IPS-15b (cell line): ENCODE measurements around the gene PPP2R5B.

Experiments used
- H3K27me3 ChIP-seq: one replicate; pipeline ENCODE4 v1.6.1; 2013; ENCODE audit warnings: low read length; ENCODE audit not compliant: control insufficient read depth, insufficient read depth
- H3K36me3 ChIP-seq: one replicate; pipeline ENCODE4 v1.6.1; 2013; ENCODE audit warnings: low read length; ENCODE audit not compliant: control insufficient read depth, insufficient read depth
- H3K4me1 ChIP-seq: one replicate; pipeline ENCODE4 v1.6.1; 2013; ENCODE audit warnings: mild to moderate bottlenecking, low read length; ENCODE audit not compliant: control insufficient read depth, insufficient read depth
- H3K4me3 ChIP-seq: one replicate; pipeline ENCODE4 v1.5.1; 2013; ENCODE audit warnings: low read depth, low read length
- H3K9ac ChIP-seq: one replicate; pipeline ENCODE4 v1.6.1; 2013; ENCODE audit warnings: low read depth, mild to moderate bottlenecking, low read length
- H3K9me3 ChIP-seq: one replicate; pipeline ENCODE4 v1.6.1; 2013; ENCODE audit warnings: mild to moderate bottlenecking, low read length; ENCODE audit not compliant: control insufficient read depth, insufficient read depth

Gene PPP2R5B

DNA sequence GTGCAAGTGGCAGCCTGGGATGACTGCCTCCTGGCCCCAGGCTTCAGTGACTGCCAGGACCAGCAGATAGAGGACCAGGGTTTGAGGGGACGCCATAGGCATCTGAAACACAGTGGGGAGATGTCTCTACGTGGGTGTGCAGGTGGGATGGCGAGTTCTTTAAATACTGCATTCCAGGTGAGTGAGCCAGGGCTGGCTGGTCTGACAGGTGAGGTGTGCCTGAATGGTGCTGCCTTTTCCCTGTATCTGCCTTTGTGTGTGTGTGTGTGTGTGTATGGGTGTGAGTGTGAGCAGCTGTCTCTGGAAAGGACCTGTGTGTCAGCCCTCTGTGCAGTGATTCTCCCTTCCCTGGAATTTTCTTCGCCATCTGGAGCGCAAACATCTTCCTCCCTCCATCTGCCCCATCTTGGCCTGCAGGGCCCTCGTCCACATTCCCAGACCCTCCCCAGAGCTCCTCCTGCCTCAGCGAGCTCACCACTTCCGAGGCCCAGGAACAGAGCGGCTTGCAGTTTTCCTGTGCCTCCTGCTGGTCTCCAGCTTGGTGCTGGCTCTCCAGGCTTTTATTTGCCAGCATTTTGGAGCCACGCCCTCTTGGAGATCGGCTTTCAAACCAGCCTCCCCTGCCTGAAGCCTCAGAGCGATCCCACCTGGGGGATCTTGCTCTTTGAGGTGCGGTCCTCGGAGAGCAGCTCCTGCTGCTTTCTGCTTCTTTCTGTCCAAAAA lies 11.0 kb downstream of the PPP2R5B start, which contains the start of gene GPHA2:
TSS of gene GPHA2 (minus strand) at position 535 of the 723 bp plus-strand sequence. CDS start at position 102, 433 bp downstream.
- no peak within 1 kb of the TSS for H3K4me3 ChIP-seq
- H3K4me1 ChIP-seq: peaks cover 8% of the 10 kb centered on the region
- H3K9me3 ChIP-seq: no peaks in the 10 kb centered on the region
- peaks cover 2% of the 10 kb centered on the region for H3K27me3 ChIP-seq
- H3K36me3 ChIP-seq: peaks cover 4% of the 10 kb centered on the region
- peak within 1 kb of the TSS; percentile 65 for H3K9ac ChIP-seq

DNA sequence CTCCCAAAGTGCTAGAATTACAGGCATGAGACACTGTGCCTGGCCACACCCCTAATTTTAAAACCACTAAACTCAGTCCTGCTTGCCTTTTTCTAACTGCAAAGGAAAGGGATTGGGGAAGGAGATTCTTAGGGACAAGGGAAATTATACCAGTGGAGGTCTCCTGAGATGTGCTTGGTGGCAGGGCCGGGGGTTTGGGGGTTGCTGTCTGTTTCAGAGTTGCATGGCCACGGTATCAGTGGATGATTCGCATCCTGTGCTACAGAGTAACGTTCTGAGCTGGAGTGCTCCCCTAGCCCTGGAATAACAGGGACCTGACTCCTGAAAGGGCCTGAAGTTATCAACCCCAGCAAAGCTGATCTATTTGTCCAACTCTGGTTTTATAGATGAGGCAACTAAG lies 12.1 kb downstream of the PPP2R5B start:
- Histone ChIP-seq H3K4me3 (no peak overlapping the region), H3K9ac (no peak overlapping the region), H3K27me3 (peaks cover 2% of the 10 kb centered on the region), H3K9me3 (no peaks in the 10 kb centered on the region), H3K36me3 (no peaks in the 10 kb centered on the region), H3K4me1 (peaks cover 8% of the 10 kb centered on the region)

DNA sequence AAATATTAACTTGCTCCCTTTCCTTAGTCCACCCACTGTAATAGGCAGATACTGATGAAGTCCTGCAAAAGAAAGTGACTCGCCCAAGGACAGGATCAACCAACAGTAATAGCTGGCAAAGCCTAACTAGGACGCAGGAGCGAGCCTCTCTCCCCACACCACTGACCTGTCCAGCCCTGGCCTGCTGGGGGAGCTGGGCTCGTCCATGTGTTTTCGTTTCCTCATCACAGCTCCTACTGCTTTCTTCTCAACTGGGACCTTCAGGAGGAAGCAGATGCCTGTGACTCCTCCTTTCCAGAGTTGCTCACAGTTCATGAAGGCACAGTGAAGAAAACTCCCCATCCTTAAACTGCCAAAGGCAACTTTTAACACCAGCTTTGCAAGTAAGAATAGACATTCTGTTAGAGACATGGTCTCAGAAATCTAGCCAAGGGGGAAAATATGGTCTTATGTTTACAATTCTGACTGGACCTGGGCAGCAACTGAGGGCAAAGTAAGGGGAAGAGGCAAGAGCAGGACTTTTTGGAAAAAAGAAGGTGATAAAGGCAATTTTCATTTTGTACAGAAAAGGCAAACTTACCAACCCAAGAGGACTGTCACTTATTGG lies 22.8 kb downstream of the PPP2R5B start:
- Histone ChIP-seq H3K4me3 (no peak overlapping the region), H3K9me3 (no peaks in the 10 kb centered on the region), H3K27me3 (peaks cover 4% of the 10 kb centered on the region), H3K36me3 (no peaks in the 10 kb centered on the region), H3K9ac (no peak overlapping the region), H3K4me1 (no peaks in the 10 kb centered on the region)

DNA sequence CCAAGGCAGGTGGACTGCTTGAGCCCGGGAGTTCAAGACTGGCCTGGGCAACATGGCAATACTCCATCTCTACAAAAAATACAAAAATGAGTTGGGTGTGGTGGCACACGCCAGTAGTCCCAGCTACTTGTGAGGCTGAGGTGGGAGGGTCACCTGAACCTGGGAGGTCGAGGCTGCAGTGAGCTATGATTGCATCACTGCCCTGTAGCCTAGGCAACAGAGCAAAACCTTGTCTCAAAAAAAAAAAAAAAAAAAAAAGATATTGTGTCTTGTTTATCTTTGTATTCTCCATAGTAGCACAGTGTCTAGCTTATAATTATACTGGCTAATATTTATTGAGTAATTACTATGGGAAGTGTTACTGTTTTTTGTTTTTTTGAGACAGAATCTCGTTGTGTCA lies 27.0 kb downstream of the PPP2R5B start:
- Histone ChIP-seq H3K36me3 (no peaks in the 10 kb centered on the region), H3K9ac (no peak overlapping the region), H3K27me3 (no peaks in the 10 kb centered on the region), H3K4me3 (no peak overlapping the region), H3K9me3 (no peaks in the 10 kb centered on the region), H3K4me1 (no peaks in the 10 kb centered on the region)

DNA sequence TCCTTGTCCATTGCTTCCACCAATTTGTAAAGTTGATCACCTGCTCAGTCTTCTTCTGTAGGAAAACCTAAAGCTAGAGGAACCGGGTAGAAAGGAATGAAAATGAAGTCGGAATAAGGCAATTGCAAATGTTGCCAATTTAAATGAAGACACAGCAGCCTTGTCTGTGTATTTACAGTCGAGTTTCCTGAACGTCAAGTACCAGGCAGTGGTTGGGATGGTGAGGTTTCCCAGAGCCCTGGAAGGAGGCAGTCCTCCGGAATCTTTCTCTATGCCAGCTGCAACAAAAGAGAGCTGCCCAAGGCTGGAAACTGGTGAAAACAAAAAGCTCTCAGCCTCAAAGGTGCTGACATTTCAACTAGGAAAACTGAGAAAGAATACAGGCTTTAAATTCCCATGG lies 29.7 kb downstream of the PPP2R5B start:
- no peak overlapping the region for H3K9ac ChIP-seq
- no peaks in the 10 kb centered on the region for H3K9me3 ChIP-seq
- no peaks in the 10 kb centered on the region for H3K27me3 ChIP-seq
- H3K4me1 ChIP-seq: no peaks in the 10 kb centered on the region
- no peaks in the 10 kb centered on the region for H3K36me3 ChIP-seq
- H3K4me3 ChIP-seq: no peak overlapping the region

DNA sequence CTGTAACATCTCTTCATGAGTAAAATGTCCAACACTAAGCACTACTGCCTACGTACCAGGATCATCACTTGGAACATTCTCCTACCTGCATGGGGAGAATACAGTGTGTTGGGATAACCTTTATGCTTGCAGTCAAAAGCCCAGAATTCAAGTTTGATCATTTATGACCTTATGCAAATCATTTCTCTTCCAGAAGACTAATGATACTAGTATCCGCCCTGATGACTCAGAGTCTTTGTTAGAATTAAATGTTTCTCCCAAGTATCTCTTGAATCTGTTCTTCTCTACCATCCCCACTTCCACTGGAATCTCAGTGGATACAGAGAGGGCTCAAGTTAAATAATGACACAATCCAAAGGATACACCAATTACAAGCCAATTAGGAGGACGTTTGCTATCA lies 35.0 kb downstream of the PPP2R5B start:
- Histone ChIP-seq H3K9ac (no peak overlapping the region), H3K36me3 (no peaks in the 10 kb centered on the region), H3K4me1 (no peaks in the 10 kb centered on the region), H3K9me3 (no peaks in the 10 kb centered on the region), H3K27me3 (no peaks in the 10 kb centered on the region), H3K4me3 (no peak overlapping the region)

DNA sequence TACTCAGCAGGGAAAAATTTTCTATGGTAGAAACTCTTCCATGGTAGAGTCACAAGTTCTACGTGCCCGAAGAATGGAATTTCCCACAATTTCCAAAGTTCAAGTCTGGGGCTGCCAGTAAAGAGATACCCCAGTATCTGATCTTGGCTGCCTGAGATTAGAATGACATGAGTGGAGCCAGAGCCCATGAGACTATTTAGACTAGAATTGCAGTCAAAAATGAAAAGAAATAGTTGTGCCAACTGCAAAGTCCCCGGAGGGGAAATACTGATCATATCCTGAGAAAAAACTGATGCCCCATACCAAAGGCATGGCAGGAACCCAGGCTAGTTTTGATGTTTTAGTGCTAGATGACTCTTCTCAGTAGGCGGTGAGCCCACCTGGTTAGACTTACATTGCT lies 36.2 kb downstream of the PPP2R5B start:
- H3K36me3 ChIP-seq: no peaks in the 10 kb centered on the region
- no peak overlapping the region for H3K9ac ChIP-seq
- H3K4me1 ChIP-seq: no peaks in the 10 kb centered on the region
- H3K9me3 ChIP-seq: no peaks in the 10 kb centered on the region
- H3K27me3 ChIP-seq: no peaks in the 10 kb centered on the region
- H3K4me3 ChIP-seq: no peak overlapping the region

DNA sequence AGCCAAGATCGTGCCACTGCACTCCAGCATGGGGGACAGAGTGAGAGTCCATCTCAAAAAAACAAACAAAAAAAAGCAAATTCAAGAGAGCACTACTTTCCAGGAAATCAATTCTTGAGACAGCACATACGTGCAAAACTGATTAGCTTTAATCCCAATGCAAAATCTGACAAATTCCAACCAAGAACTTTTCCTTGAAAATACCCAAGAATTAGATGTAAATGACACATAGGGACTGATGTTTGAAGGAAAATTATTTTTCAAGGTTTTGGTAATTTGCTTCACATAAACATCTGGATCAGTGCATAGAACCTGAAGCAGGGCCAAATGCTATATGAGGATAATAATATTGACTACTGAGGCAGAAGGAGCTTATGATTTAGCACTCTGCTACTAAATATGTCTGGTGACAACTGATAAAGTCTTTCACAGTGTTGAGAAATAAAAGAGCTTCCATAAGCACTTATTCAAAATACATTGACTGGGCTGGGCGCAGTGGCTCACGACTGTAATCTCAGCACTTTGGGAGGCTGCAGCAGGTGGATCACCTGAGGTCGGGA lies 38.7 kb downstream of the PPP2R5B start:
- Histone ChIP-seq H3K4me1 (no peaks in the 10 kb centered on the region), H3K36me3 (no peaks in the 10 kb centered on the region), H3K27me3 (no peaks in the 10 kb centered on the region), H3K9ac (no peak overlapping the region), H3K4me3 (no peak overlapping the region), H3K9me3 (no peaks in the 10 kb centered on the region)

DNA sequence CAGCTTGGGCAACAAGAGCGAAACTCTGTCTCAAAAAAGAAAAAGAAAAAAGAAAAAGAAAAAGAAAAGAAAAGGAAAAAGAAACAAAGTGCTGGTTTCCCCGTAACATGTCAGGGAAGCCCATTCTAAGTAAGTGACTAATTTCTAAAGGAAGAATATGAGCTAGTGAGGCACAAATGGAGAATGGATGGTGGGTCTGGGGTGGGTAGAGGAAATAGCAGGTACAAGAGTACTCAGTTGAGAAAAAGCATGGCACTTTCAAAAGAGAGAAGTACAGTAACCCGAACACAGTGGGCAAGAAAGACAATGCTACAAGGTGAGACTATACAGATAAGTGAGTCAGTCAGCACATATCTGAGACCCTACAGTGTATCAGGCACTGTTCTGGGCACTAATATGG lies 42.9 kb downstream of the PPP2R5B start:
- H3K9ac ChIP-seq: no peak overlapping the region
- no peaks in the 10 kb centered on the region for H3K9me3 ChIP-seq
- peaks cover 7% of the 10 kb centered on the region for H3K27me3 ChIP-seq
- H3K36me3 ChIP-seq: no peaks in the 10 kb centered on the region
- no peaks in the 10 kb centered on the region for H3K4me1 ChIP-seq
- no peak overlapping the region for H3K4me3 ChIP-seq

DNA sequence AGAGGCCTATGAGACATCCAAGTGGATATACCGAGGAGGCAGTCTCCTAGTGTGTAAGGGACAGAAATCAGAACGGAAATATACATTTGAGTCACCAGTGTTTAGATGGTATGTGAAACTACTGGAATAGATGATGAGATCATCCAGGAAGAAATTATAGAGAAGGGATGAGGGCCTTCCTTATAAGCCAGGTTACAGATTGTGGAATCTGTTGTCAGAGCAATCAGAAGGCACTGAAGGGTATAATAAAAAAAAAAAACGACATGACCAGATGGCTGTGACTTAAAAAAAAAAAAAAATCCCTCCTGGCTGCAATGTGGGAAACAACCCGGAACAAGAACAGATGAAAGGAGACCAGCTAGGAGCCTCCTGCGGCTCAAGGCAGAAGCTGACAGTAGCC lies 44.7 kb downstream of the PPP2R5B start:
- Histone ChIP-seq H3K9ac (no peak overlapping the region), H3K9me3 (no peaks in the 10 kb centered on the region), H3K4me1 (no peaks in the 10 kb centered on the region), H3K4me3 (no peak overlapping the region), H3K27me3 (peaks cover 7% of the 10 kb centered on the region), H3K36me3 (no peaks in the 10 kb centered on the region)

DNA sequence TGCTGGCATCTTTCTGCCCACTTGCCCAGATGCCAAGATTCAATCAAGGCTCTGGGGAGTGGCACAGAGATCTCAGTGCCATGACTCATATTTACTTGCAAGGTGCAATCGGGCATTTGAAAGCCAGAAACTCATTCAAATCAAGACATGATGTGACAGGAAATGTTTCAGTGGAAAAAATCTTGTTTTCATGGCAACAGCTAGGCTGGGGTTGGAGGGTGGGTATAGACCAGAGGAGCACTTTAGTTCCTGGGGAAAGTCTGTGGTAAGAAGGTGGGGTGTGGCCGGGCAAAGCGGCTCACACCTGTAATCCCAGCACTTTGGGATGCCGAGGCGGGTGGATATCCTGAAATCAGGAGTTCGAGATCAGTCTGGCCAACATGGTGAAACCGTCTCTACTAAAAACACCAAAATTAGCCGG lies 46.3 kb downstream of the PPP2R5B start:
- Histone ChIP-seq H3K36me3 (no peaks in the 10 kb centered on the region), H3K4me3 (no peak overlapping the region), H3K9ac (no peak overlapping the region), H3K4me1 (no peaks in the 10 kb centered on the region), H3K9me3 (no peaks in the 10 kb centered on the region), H3K27me3 (peaks cover 7% of the 10 kb centered on the region)
